ENCODE results near the gene ARL8A.
"Not testable (repeated sequence)": the region's sequence is repeated elsewhere in the genome, so short reads cannot be mapped to it uniquely, and the experiment has no call there.

The ARL8A gene

DNA sequence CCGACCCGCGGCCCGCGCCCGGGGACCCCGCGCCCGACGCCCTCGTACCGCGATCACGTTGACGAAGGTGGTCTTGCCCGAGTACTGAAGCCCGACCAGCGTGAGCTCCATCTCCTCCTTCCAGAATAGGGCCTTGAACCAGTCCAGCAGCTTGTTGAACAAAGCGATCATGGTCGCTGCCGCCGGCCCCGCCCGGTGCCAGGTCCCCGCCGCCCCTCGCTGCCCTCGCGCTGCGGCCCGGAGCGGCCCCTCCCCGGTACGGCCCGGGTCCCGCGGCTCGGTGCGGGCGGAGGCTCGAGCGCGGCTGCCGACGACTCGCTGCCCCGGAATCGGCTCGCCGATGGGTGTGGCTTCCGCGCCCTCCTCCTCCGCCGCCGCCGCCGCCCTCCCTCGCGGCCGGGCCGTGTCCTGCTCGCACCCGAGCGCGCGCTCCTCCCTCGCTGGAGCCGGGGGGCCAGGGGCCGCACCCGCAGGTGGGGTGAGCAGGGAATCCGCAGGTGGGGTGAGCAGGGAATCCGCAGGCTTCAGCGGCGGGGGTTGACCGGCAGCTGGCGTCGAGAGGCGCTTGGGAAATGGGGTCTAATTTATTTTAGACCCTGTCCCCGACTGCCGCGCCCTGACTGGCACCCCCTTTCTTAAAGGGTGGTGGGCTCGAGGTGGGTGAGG is at the start of gene ARL8A:
TSS of gene ARL8A (minus strand) at position 336 of the 666 bp plus-strand sequence. CDS start at position 171, 165 bp downstream.
- DNase-seq = peak; percentile 71

DNA sequence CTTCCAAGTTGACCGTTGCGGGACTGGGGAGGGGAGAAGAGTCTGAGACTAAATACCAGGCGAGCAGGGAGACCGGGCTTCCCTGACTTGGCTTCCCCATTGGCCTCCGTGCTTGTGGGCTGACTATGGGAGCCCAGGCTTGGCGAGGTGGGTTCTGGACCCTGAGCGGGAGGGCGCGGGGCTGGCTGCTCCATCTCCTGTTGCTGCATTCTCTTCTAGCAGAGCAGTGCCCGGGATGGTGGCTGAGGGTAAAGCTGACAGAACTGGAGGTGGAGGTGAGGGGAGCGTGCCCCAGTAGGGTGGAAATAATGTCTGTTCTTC is 49.8 kb upstream of the ARL8A start:
- no peak for DNase-seq

DNA sequence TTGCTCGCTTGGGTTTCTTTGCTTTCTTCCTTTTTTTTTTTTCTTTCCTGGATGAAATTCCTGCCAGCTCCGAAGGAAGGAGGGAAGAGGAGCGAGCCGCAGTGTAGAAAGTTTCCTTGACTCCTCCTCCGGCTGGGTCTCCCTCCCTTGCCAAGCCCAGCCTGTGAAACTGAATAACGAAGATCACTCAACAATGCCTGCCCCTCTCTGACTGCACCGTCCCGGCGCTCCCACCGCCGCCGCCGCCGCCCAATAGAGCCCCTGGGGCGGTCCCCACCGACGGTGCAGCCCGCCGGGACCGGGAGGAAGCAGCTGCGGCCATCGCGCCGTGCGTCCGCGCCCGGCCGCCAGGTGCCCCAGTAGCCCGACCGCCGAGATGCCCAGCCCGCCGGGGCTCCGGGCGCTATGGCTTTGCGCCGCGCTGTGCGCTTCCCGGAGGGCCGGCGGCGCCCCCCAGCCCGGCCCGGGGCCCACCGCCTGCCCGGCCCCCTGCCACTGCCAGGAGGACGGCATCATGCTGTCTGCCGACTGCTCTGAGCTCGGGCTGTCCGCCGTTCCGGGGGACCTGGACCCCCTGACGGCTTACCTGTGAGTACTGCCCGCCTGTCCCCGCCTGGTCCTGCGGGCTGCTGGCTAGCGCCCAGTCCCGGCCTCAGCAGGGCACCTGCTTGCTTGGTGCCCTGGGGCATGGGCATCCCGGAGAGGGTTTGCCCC is 49.2 kb upstream of the ARL8A start, which contains the start of gene LGR6:
TSS of gene LGR6 (plus strand) at position 186 of the 714 bp plus-strand sequence. CDS start at position 377, 191 bp downstream.
- no peak for DNase-seq

DNA sequence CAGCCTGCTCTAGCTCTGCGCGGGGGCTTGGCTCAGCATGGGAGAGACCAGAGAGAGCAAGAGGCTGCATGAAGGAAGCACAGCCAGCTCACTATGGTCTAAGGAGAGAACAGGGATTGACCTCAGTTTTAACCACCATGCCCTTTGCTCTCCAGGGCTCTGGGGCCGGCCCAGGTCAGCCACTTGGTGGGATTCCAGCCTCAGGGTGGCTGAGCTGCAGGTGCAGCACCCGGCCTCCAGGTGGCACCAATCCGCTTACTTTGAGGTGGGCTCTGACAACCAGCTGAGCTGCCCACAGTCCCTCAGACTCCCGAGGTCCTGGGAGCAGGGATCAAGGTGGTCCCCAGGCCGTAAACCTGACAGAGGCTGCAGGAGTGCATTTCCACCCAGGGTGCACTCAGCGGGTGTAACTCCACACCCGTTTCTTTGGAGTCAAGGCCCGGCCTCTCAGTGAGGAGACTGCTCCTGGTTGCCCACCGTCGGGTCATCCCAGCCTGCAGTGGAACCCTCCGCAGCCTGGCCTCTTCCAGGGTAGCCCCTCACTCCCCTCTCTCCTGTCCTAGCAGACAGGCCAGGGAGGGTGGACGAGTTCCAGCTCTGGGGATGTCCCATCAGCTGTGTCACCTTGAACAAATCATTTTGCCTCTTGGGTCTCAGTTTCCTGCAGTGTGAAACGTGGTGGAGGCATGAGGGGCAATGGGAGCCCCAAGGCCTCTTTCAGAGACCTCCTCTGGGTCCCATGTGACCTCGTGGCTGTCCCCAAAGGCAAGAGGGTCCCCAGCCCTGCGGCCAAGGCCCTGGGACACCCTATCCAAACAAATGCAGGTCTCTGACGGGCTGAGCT is 48.5 kb upstream of the ARL8A start:
- peak; percentile 67 for DNase-seq

DNA sequence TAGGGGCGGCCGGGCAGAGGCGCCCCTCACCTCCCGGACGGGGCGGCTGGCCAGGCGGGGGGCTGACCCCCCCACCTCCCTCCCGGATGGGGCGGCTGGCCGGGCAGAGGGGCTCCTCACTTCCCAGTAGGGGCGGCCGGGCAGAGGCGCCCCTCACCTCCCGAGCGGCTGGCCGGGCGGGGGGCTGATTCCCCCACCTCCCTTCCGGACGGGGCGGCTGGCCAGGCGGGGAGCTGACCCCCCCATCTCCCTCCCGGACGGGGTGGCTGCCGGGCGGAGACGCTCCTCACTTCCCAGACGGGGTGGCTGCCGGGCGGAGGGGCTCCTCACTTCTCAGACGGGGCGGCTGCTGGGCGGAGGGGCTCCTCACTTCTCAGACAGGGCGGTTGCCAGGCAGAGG is 46.9 kb upstream of the ARL8A start:
- DNase-seq = not testable (repeated sequence)

DNA sequence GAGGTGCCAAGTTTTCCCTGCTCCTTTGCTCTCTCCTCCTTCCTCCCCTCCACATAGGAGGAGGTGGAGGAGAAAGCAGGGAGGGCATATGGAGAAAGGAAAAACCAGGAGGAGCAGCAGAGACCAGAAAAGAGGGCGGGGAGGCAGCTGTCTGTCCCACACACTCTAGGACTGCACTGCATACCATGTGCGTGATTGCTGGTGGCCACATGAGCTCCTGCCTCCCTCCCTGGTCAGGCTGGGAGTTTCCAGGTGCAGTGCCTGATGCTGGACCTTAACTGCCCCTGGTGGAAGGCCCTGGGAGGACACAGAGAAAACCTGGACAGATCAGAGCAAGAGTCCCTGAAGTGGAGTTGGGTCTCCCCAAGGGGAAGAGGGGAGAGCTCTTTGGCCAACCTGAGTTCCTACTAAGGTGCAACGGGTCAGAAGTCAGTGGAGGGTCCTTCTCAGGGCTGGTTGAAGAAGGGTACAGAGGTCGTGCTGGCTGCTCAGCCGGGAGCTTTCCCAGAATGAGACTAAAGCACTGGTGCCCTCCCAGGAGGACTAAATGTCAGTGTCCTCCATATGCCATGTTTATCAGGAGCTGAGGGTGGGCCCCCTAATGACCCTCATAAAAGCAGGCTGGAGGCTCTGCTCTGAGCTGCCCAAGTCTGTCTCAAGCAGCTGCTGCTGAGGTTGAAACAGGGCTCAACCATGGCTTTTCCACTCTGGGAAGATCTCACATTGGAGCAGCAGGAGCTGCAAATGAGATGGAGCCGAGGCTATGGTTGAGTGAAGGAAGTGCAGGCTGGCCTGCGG is 45.6 kb upstream of the ARL8A start:
- no peak for DNase-seq

DNA sequence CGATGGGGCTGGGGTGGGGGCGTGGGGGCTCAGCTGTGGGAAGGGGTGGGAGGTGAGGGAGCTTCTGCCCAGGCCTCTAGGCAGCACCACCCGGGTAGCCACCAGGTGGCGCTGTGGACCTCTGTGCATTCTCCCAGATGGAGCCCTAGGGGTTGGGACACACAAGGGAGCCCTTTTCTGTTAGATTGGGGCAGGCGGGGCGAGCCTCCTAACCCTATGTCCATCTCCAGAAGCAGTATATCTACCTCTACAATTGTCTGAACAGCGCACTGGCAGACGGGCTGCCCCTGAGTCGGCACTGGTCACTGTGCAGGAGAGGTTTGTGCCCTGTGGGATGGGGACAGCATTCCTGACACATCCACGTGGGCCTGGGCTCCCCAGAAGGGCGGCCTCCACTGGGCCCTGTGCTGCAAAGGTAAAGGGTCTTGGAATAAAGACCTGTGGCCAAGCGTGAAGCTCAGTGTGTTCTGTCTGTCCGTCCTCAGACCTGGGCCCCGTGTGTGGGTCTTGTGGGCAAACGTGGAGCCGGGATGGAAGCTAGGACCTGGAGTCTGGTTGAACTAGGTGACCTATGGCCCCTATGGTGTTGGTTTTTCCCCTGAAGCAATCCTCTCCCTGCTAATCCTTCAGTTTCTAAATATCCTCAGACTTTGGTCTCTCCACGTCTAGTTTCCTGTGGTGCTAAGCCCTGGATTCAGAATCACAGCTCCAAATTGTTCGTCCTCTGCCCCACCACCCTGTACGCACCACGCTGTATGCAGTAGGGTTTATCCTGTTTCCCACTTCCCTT is 44.7 kb upstream of the ARL8A start:
- peak; percentile 83 for DNase-seq

DNA sequence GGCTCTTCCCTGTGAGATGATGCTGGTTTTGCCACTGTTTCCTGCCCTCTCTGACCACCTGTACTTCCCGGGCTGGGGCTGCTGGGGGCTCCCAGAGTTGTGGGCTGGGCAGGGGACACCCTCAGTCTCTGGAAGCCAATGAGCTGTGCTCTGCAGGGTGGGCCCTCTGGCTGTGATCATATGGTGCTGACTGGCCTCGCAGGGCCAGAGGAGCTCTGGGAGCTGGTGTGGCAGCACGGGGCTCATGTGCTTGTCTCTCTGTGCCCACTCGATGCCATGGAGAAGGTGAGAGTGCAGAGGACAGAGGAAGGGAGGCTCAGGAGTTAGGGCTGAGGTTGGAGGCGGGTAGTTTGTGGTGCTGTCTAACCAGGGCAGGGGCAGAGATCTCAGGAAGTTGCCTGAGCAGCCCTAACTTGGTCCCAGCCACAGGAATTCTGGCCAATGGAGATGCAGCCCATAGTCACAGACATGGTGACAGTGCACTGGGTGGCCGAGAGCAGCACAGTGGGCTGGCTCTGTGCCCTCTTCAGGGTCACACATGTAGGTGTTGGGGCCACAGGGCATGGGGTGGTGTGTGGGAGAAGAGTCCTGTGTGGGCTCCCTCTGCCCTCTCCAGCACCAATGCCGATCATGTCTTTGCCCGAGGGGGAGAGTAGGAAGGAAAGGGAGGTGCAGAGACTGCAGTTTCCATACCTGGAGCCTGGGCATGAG is 43.3 kb upstream of the ARL8A start:
- no peak for DNase-seq

DNA sequence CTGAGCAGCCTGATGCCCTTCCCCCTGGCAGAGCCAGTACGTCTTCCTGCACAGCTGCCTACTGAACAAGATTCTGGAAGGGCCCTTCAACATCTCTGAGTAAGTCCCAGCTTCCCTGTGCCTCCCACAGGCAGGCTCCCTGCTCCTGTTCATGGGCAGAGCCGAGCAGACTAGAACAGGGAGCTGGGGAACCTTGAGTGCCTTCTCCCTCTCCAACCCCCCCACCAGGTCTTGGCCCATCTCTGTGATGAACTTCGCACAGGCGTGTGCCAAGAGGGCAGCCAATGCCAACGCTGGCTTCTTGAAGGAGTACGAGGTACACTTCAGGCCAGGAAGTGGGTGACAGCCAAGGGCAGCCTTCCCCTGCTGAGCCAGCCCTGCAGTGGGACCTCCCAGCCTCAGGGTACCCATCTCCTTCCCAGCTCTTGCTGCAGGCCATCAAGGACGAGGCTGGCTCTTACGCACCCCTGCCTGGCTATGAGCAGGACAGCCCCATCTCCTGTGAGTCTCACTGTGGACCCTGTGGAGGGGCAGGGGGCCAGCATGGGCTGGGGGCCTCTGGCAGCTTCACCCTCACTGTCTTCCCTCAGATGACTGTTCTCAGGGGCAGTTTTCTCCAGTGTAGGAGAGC is 42.6 kb upstream of the ARL8A start:
- DNase-seq = no peak

DNA sequence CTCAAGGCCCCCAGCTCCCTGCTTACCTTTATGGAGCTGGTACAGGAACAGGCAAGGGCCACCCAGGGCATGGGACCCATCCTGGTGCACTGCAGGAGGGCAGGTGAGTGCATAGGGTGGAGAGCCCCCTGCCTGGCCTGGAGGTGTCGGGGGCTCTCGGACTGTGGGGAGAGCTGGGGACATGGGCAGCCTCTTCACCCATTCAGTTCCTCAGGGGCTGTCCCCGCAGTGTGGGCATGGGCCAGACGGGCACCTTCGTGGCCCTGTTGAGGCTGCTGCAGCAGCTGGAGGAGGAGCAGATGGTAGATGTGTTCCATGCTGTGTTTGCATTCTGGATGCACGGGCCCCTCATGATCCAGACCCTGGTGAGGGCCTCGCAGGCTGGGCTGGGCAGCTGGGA is 41.8 kb upstream of the ARL8A start:
- DNase-seq = no peak

DNA sequence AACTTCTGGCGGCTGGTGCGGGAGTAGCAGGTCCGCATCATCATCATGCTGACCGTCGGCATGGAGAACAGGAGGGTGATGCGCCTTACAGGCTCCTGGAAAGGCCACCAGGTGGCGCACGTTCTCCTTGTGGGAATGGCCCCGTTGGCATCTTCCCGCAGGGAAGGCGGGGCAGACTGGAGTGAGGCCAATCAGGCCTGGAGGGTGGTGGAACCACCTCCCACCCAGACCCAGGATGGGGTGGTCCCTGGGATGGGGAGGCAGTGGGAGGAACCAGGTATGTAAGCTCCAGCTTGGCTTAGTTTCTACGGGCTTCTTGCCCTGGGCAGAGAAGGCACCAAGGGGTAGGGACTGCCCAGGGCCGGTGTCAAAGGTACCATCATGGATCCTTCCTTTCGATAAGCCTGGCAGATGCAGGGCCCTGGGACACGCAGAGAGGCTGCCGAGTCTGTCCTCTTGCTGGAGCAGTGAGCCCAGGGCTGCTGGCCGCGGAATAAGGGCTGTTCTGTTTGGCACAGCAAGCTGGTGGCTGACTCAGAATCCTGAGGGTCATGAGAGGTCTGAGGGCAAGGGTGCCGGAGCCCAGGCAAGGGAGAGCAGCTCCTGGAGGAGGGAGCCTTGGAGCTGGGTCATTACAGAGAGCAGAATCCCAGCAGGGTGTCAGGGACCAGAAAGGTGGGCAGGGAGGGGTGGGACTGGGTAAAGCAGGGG is 40.4 kb upstream of the ARL8A start:
- peak; percentile 67 for DNase-seq

DNA sequence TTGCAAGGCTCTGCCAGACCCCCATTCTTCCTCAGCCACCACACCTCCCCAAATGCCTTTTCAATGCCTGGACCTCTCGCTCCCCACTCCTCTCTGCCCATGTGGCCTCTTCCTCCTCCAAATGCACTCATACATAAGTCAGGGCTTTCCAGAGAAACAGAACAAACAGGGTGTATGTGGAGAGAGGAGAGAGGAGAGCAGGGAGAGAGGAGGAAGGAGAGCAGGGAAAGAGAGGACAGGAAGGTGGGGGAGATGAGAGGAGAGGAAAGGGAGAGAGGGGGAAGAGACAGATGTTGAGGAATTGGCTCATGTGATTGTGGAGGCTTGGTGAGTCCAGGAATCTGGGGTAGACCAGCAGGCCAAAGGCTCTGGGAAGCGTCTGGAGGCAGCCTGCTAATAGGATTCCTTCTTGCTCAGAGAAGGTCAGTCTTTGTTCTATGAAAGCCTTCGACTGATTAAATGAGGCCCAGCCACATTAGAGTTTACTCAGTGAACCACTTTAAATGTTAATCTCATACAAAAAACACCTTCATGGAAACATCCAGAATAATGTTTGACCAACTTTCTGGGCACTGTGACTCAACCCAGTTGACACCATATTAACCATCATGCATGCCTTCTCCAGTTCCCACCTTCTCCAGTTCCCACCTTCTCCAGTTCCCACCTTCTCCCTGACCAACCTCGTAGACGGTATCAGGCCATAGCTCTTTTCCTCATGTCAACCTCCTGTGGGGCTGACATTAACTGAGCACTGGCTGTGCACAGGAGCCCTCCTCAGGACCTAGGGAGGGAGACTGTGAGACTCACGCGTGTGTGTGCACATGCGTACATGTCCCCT is 37.7 kb upstream of the ARL8A start:
- no peak for DNase-seq

DNA sequence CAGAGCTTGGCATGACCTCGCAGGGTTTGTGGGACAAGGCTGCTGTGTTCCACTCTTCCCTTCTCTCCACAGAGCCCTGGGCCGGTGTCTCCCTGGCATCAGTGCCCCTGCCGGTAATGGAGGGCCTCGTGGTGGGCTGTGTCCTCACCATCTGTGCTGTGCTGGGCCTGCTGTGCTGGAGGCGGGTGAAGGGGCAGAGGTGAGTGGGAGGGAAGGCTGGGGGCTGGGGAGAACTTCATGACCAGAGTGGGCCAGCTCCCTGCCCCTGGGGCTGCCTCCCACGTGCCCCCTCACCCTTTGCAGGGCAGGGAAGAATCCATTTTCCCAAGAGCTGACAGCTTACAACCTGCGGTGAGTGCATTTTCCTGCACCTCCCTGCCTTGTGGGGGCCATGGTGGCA is 37.0 kb upstream of the ARL8A start:
- DNase-seq = no peak

DNA sequence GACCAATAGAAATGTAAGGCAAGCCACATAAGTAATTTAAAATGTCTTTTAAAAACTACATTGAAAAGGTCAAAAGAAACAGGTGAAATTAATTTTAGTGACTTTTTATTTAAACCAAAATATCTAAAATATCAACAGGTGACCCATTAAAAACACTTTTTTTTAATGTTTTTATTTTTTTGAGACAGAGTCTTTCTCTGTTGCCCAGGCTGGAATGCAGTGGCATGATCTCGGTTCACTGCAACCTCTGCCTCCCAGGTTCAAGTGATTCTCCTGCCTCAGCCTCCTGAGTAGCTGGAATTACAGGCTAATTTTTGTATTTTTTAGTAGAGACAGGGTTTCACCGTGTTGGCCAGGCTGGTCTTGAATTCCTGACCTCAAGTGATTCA is 36.2 kb upstream of the ARL8A start:
- not testable (repeated sequence) for DNase-seq

DNA sequence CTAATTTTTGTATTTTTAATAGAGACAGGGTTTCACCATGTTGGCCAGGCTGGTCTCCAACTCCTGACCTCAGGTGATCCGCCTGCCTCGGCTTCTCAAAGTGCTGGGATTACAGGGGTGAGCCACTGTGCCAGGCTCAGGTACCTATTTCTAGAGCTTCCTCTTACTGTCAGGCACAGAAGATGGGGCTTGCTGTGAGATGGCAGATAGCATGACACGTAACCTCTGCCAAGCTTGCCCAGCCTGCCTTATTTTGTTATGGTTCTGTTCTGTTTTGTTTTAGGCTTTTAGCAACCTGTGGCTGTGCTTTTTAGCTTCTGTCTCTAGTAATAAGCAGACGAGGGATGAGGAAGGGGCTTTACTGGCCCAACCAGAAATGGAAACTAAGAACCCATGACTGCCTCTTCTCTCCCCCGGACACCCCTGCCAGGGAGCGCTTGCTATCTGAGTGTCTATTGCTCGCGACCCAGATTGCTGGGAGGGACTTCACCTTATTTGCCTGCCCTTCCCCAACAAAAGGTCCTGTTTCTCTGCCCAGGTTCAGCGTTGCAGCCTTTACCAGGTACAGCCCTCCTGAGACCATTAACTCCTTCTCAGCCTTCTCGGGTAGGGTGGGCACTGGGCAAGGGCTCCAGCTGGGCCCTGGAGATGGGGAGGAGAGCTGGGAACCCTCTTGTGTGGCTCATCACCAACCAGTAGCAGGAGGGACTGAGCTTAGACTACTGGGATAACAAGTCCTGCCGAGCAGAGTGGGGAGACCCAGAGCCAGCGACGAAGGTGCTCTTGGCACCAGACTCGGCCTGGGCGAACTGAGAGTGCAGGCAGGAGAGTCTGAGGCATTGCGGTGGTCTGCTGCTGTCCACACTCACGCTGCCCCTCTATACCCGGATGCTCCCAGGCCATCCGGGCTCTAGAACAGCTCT is 35.6 kb upstream of the ARL8A start:
- DNase-seq = no peak

DNA sequence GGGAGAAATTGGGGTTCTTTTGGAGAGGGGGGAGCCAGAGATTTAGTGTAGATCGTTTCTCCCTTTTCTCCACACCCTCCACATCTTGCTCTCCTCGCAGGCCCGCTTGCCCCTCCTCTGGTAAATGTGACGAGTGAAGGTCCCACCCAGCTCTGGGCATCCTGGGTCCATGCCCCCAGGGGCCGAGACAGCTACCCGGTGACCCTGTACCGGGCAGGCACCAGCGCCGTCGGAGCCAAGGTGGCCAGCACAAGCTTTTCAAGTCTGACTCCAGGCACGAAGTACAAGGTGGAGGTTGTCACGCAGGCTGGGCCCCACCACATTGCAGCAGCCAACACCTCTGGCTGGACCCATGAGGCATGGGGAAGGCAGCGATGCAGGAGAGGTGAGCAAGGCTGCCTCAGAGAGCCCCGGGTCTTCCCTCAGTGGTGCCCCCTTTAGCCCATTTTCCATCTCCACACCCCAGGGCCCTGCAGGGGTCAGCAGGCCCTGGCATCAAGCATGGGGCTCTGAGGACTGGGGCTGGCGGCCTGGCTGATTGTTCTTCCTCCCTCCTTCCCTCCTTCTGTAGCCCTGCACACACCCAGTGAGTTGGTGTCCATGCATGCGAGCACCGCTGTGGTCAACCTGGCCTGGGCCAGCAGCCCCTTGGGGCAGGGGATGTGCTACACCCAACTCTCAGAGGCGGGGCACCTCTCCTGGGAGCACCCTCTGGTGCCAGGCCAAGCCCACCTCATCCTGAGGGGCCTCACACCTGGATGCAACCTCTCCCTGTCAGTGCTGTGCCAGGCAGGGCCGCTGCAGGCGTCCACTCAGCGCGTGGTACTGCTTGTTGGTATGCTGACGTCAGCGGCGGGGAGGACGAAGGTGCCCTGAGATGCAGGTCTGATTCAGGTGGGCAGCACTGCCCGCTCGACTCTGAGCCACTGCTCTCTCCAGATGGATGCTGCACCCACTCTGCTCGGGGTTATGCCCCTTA is 32.7 kb upstream of the ARL8A start:
- no peak for DNase-seq

DNA sequence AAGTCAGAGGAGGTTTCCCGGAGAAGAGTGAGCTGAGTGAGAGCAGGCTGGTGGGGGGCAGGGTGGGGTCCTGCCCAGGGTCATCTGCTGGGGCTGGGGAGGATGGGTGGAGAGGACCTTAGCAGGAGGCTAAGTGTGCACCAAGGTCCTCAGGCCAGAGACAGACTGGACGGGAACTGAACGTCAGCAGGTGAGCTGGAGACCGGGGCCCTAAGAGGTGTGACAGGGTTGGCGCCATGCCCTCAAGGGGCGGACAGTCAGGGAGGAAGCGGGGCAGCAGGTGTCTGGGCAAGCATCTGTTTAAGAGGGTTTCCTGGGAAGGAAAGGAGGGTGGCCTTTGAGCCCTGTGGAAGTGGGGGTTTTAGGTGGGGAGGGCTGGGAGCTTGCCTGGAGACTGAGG is 29.5 kb upstream of the ARL8A start:
- no peak for DNase-seq
